K562 (cell line): ENCODE results near the gene C2orf66. TPM values are rescaled to one million over a fixed set of nuclear protein-coding genes. Genes with fewer than 3 reads are reported as not detected.

ENCODE experiments used
- ATAC-seq: fragments of 200-7000 bp; cut with Tn5 transposase; 3 replicates; pipeline ENCODE4 v1.9.1; 2020; ENCODE audit warnings: moderate library complexity
- BruUV-seq: library from RNA; stranded (reverse); fragments of 400-500 nt; replicated peaks from 2 replicates; lab custom pipeline; 2021; lab: Mats Ljungman, UMichigan
- CTCF ChIA-PET: fragments of 300-600 bp; formaldehyde crosslinking; extraction: SDS; loops from one replicate; lab custom pipeline; 2021; ENCODE audit warnings: low intra/inter-chr PET ratio; lab: Yijun Ruan, JAX
- POLR2A ChIA-PET: fragments of 300-600, 350-650 bp; sonication (Branson Sonifier 250); formaldehyde crosslinking; extraction: SDS; loops from one replicate; lab custom pipeline; 2021; ENCODE audit warnings: antibody characterized with exemption, inconsistent platforms; lab: Yijun Ruan, JAX
- DNase-seq, 4 experiments: peaks; one replicate each; pipeline versions ENCODE4 v3.0.0 to v3.0.0-alpha.2; 2011 to 2018; ENCODE audit warnings: low spot score in 3 of 4, mixed read lengths in 3 of 4; ENCODE audit errors: extremely low read depth in 1 of 4
- FAIRE-seq: peaks from 2 replicates; lab custom pipeline; 2011; peaks lifted over from hg19 to GRCh38; lab: Jason Lieb, UNC
- H2AFZ ChIP-seq: 2 replicates; pipeline ENCODE4 v1.6.0; 2011; ENCODE audit warnings: low read depth, low read length, control low read depth, inconsistent platforms
- H3K27ac ChIP-seq: fragments of 200-600 bp; 3 replicates; pipeline ENCODE4 v1.8.0; 2011; ENCODE audit warnings: low read depth, mild to moderate bottlenecking, control low read depth, inconsistent platforms, low read length, moderate library complexity, mixed read lengths; ENCODE audit errors: extremely low read depth
- H3K27me3 ChIP-seq, 2 experiments: fragments of 300-600 bp in 1 of 2; 2 replicates in 1 of 2; 3 replicates in 1 of 2; pipeline versions ENCODE4 v1.6.0 to v1.8.0; 2011; ENCODE audit warnings: inconsistent platforms in 2 of 2, low read length in 2 of 2, mild to moderate bottlenecking in 1 of 2, mixed read lengths in 1 of 2, moderate library complexity in 1 of 2; ENCODE audit not compliant: control insufficient read depth in 2 of 2, insufficient read depth in 2 of 2
- H3K36me3 ChIP-seq: fragments of 300-600 bp; 3 replicates; pipeline ENCODE4 v1.8.0; 2011; ENCODE audit warnings: mild to moderate bottlenecking, low read length, inconsistent platforms; ENCODE audit not compliant: control insufficient read depth, insufficient read depth
- H3K4me1 ChIP-seq, 2 experiments: fragments of 200-600 bp in 1 of 2; replicated peaks in 1 of 2; 2 replicates in 1 of 2; 3 replicates in 1 of 2; pipeline versions ENCODE4 v1.5.1 to v1.8.0; 2011; ENCODE audit warnings: inconsistent platforms in 2 of 2, low read length in 2 of 2, mild to moderate bottlenecking in 1 of 2, mixed read lengths in 1 of 2, moderate library complexity in 1 of 2; ENCODE audit not compliant: control insufficient read depth in 2 of 2, insufficient read depth in 2 of 2
- H3K4me2 ChIP-seq: 2 replicates; pipeline ENCODE4 v1.6.1; 2011; ENCODE audit warnings: low read length, control low read depth, inconsistent platforms, mixed read lengths; ENCODE audit not compliant: insufficient read depth
- H3K4me3 ChIP-seq: fragments of 200-600 bp; sonication (generic), shearing (Covaris generic); 2 replicates; pipeline ENCODE4 v1.5.1; 2016; ENCODE audit warnings: control low read depth, inconsistent platforms
- H3K79me2 ChIP-seq: fragments of 200-600 bp; 3 replicates; pipeline ENCODE4 v1.8.0; 2011; ENCODE audit warnings: low read length, inconsistent platforms; ENCODE audit not compliant: control insufficient read depth, insufficient read depth
- H3K9ac ChIP-seq, 2 experiments: 2 replicates each; pipeline versions ENCODE4 v1.6.0 to v1.6.1; 2011; ENCODE audit warnings: low read depth in 2 of 2, low read length in 2 of 2, control low read depth in 1 of 2, inconsistent platforms in 1 of 2, mild to moderate bottlenecking in 1 of 2, mixed read lengths in 1 of 2; ENCODE audit not compliant: insufficient read depth in 1 of 2
- H3K9me1 ChIP-seq: one replicate; pipeline ENCODE4 v1.6.0; 2011; ENCODE audit warnings: inconsistent platforms, mild to moderate bottlenecking, low read length, moderate library complexity; ENCODE audit not compliant: control insufficient read depth, insufficient read depth
- H3K9me3 ChIP-seq: replicated peaks from 2 replicates; pipeline ENCODE4 v1.5.1; 2011; ENCODE audit warnings: low read depth, low read length, inconsistent platforms; ENCODE audit not compliant: control insufficient read depth, insufficient read depth
- H4K20me1 ChIP-seq: replicated peaks from 2 replicates; pipeline ENCODE4 v1.6.1; 2011; ENCODE audit warnings: low read length, inconsistent platforms, mixed read lengths; ENCODE audit not compliant: control insufficient read depth, insufficient read depth
- EGR1 ChIP-seq: fragments of 450-650 bp; conservative IDR thresholded peaks from 2 replicates; pipeline ENCODE4 v1.6.1; 2017; ENCODE audit warnings: mild to moderate bottlenecking
- EP300 ChIP-seq: IDR thresholded peaks from 2 replicates; pipeline ENCODE4 v1.6.1; 2012; ENCODE audit warnings: low read length, improper control_type of control experiment
- GABPB1 ChIP-seq: sonication (generic); formaldehyde crosslinking; IDR thresholded peaks from 2 replicates; pipeline ENCODE4 v1.8.0; 2022; ENCODE audit warnings: mild to moderate bottlenecking, missing genetic modification reagents
- HIVEP1 ChIP-seq: fragments of 250-450 bp; sonication (Bioruptor Pico); IDR thresholded peaks from 2 replicates; pipeline ENCODE4 v1.4.0; 2020; ENCODE audit warnings: mild to moderate bottlenecking
- MAFF ChIP-seq: IDR thresholded peaks from 2 replicates; pipeline ENCODE4 v1.6.1; 2012; ENCODE audit warnings: low read length, improper control_type of control experiment
- MAZ ChIP-seq, 2 experiments: fragments of 450-650 bp in 1 of 2; sonication (generic) in 1 of 2; formaldehyde crosslinking; IDR thresholded peaks in 1 of 2; conservative IDR thresholded peaks in 1 of 2; 2 replicates each; pipeline versions ENCODE4 v1.4.0 to v1.5.0; 2020; ENCODE audit warnings: mild to moderate bottlenecking in 1 of 2, missing genetic modification reagents in 1 of 2
- SETDB1 ChIP-seq: IDR thresholded peaks from one replicate; pipeline ENCODE4 v1.6.1; 2012; ENCODE audit warnings: low read length, control low read depth, inconsistent platforms
- TAF1 ChIP-seq: IDR thresholded peaks from 2 replicates; pipeline ENCODE4 v1.6.1; 2011; ENCODE audit warnings: mild to moderate bottlenecking, low read length, moderate library complexity; ENCODE audit not compliant: insufficient read depth, control insufficient read depth, severe bottlenecking; ENCODE audit errors: extremely low read depth
- TFAM ChIP-seq: fragments of 250-450 bp; sonication (Bioruptor Pico); conservative IDR thresholded peaks from 2 replicates; pipeline ENCODE4 v1.5.0; 2021; ENCODE audit warnings: mild to moderate bottlenecking, moderate library complexity
- ZNF165 ChIP-seq: fragments of 250-450 bp; sonication (Bioruptor Pico); IDR thresholded peaks from 2 replicates; pipeline ENCODE4 v1.4.0; 2020; ENCODE audit warnings: borderline replicate concordance
- WGBS: fragments of 100-300 bp; shearing (Covaris generic); methylation state at CpG from one replicate; pipeline ENCODE4 v1.1.6; 2016; ENCODE audit warnings: low coverage, mixed read lengths; ENCODE audit not compliant: insufficient coverage; ENCODE audit errors: missing lambda C conversion rate; 5-methylcytosine and 5-hydroxymethylcytosine counted together
- in situ Hi-C: fragments of 300-500 bp; cut with MboI; formaldehyde crosslinking; loops from 4 replicates; pipeline ENCODE4 v1.15.0; 2018; ENCODE audit warnings: inconsistent platforms, mixed read lengths
- intact Hi-C: fragments of 100-400 bp; cut with micrococcal nuclease; formaldehyde crosslinking; loops from 2 replicates; pipeline ENCODE4 v1.14.2; 2022
- polyA plus RNA-seq, 8 experiments: library from polyadenylated mRNA; depleted of rRNA in 4 of 8; stranded (reverse) in 5 of 8; unstranded in 3 of 8; fragments of >200 nt; fragmentation: Nextera tagmentation in 2 of 8; fragmentation: Illumina TruSeq in 1 of 8; extraction: Ambion mirVana in 2 of 8; extraction: Trizol in 1 of 8; gene quantifications; 2 replicates each; pipeline versions ENCODE4 v1.2.1 to v1.2.3, GENCODE V29; 2011 to 2014; ENCODE audit warnings: inconsistent platforms in 1 of 8, missing spikeins in 1 of 8
- total RNA-seq, 7 experiments: library from RNA; depleted of rRNA in 6 of 7; stranded (reverse); fragments of >200 nt in 6 of 7; fragmentation: Illumina TruSeq in 2 of 7; extraction: Trizol in 2 of 7; gene quantifications; 2 replicates each; pipeline versions ENCODE4 v1.2.1 to v1.2.3, GENCODE V29; 2011 to 2021; ENCODE audit warnings: low replicate concordance in 1 of 7

C2orf66 gene
- total and polyA plus RNA-seq, 9 of the 15 experiments (the other 6 are each of a cell fraction or from before 2014, with no cell fraction given): not detected

DNA sequence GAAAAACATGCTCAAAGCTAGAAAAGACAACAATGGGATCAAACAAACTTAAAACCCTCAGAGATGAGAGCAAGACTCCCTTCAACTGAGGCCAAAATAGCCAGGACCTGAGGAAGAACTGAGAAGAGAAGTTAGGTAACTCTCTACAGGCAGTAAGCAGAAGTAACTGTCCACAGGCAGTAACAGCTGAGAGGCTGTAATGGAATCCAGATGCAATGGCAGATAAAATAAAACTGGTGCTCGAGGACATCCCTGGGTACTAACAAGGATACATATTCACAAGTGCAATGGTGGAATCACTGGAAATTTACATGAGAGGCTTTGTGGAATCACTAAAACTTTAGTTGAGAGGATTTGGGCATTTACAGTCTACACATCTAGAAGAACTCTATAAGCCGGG is 30.4 kb upstream of the C2orf66 start:
- no peak overlapping the region for H3K4me2 ChIP-seq
- ChIA-PET POLR2A (no interaction called here), CTCF (no interaction called here)
- DNase-seq (no peak), ATAC-seq (no peak), FAIRE-seq (no peak)
- no peak overlapping the region for H3K9ac ChIP-seq
- no peaks in the 10 kb centered on the region for H3K4me1 ChIP-seq
- 12% methylated on average over 2 of the region's 2 CpGs for WGBS
- in situ Hi-C loops (no loop called here), intact Hi-C loops (no loop called here)
- no peak overlapping the region for H2AFZ ChIP-seq
- TF ChIP-seq SETDB1 (no peak), MAZ (CRISPR knock-in tag; conservative IDR thresholded peaks at IDR 0.05 in 1 of 2, IDR thresholded peaks at IDR 0.05 in 1 of 2) (no peak), TAF1 (no peak), ZNF165 (CRISPR knock-in tag) (no peak), EP300 (no peak), GABPB1 (CRISPR knock-in tag) (no peak), TFAM (no peak), EGR1 (no peak), HIVEP1 (CRISPR knock-in tag) (no peak), MAFF (no peak)
- no TSS peak for BruUV-seq
- H3K4me3 ChIP-seq: no peak overlapping the region
- no peaks in the 10 kb centered on the region for H3K9me1 ChIP-seq
- H4K20me1 ChIP-seq: no peaks in the 10 kb centered on the region
- no peak overlapping the region for H3K27ac ChIP-seq
- H3K79me2 ChIP-seq: no peaks in the 10 kb centered on the region
- no peaks in the 10 kb centered on the region for H3K27me3 ChIP-seq
- H3K9me3 ChIP-seq: no peaks in the 10 kb centered on the region
- no peaks in the 10 kb centered on the region for H3K36me3 ChIP-seq
